HCT116 (cell line): ENCODE data around the gene SLC17A1. TPM values are rescaled to one million over a fixed set of nuclear protein-coding genes. Genes with fewer than 3 reads are reported as not detected.

Experiments used
- ATAC-seq: fragments of 200-7000 bp; cut with Tn5 transposase; 2 replicates; pipeline ENCODE4 v1.9.1; 2020; ENCODE audit warnings: mild to moderate bottlenecking, moderate library complexity
- BruUV-seq: library from RNA; stranded (reverse); fragments of 400-500 nt; replicated peaks from 2 replicates; lab custom pipeline; 2021; lab: Mats Ljungman, UMichigan
- CTCF ChIA-PET: fragments of 300-600 bp; sonication (Branson Sonifier 250); formaldehyde crosslinking; loops from one replicate; lab custom pipeline; 2021; ENCODE audit warnings: antibody characterized with exemption; lab: Charles Lee
- POLR2A ChIA-PET: fragments of 300-600, 350-600 bp; sonication (Branson Sonifier 250); formaldehyde crosslinking; loops from one replicate; lab custom pipeline; 2021; ENCODE audit warnings: antibody characterized with exemption; lab: Charles Lee
- RAD21 ChIA-PET, 2 experiments: fragments of 300-600 bp; sonication (Branson Sonifier 250); formaldehyde crosslinking; loops; one replicate each; lab custom pipeline; 2023; ENCODE audit warnings: low total read pairs in 2 of 2; ENCODE audit not compliant: uncharacterized antibody in 2 of 2, unreplicated experiment in 2 of 2, low non-redundant PET in 1 of 2; lab: Charles Lee
- DNase-seq: peaks from one replicate; pipeline ENCODE4 v3.0.0-alpha.2; 2010; ENCODE audit warnings: low read depth, low spot score
- H2AFZ ChIP-seq: fragments of 200-600 bp; shearing (Covaris generic), sonication (generic); 2 replicates; pipeline ENCODE4 v1.6.1; 2017; ENCODE audit warnings: low read depth, mixed run types, mixed read lengths, antibody characterized with exemption, low read length; ENCODE audit not compliant: poor library complexity, severe bottlenecking
- H3K27ac ChIP-seq: 2 replicates; pipeline ENCODE4 v1.5.1; 2012; ENCODE audit warnings: low read depth, low read length
- H3K27me3 ChIP-seq: fragments of 200-600 bp; sonication (generic); 2 replicates; pipeline ENCODE4 v1.6.1; 2016; ENCODE audit warnings: mixed run types, low read length, mixed read lengths; ENCODE audit not compliant: insufficient read depth
- H3K36me3 ChIP-seq, 2 experiments: fragments of 200-500 bp in 1 of 2; fragments of 200-600 bp in 1 of 2; sonication (Bioruptor generic) in 1 of 2; sonication (generic) in 1 of 2; 2 replicates each; pipeline versions ENCODE4 v1.5.1 to v1.6.1; 2014 to 2016; ENCODE audit warnings: low read length in 2 of 2, inconsistent platforms in 1 of 2, mixed read lengths in 1 of 2, mixed run types in 1 of 2; ENCODE audit not compliant: insufficient read depth in 2 of 2, control insufficient read depth in 1 of 2
- H3K4me1 ChIP-seq, 2 experiments: fragments of 200-600 bp in 1 of 2; sonication (generic) in 1 of 2; 2 replicates each; pipeline versions ENCODE4 v1.5.1 to v1.6.1; 2012 to 2017; ENCODE audit warnings: low read length in 2 of 2, inconsistent platforms in 1 of 2, mild to moderate bottlenecking in 1 of 2, mixed read lengths in 1 of 2, mixed run types in 1 of 2, moderate library complexity in 1 of 2; ENCODE audit not compliant: insufficient read depth in 2 of 2, control insufficient read depth in 1 of 2
- H3K4me2 ChIP-seq: fragments of 200-600 bp; sonication (generic); 2 replicates; pipeline ENCODE4 v1.6.1; 2017; ENCODE audit warnings: mixed run types, low read length, mixed read lengths
- H3K4me3 ChIP-seq, 2 experiments: fragments of 200-600 bp in 1 of 2; sonication (generic) in 1 of 2; replicated peaks in 1 of 2; 2 replicates each; pipeline ENCODE4 v1.5.1; 2011 to 2016; ENCODE audit warnings: low read length in 2 of 2, control low read depth in 1 of 2, low read depth in 1 of 2, mild to moderate bottlenecking in 1 of 2, mixed read lengths in 1 of 2, mixed run types in 1 of 2
- H3K79me2 ChIP-seq: fragments of 200-600 bp; sonication (generic); 2 replicates; pipeline ENCODE4 v1.6.1; 2017; ENCODE audit warnings: mild to moderate bottlenecking, mixed run types, low read length, moderate library complexity, mixed read lengths; ENCODE audit not compliant: insufficient read depth
- H3K9ac ChIP-seq: fragments of 200-600 bp; sonication (generic); 2 replicates; pipeline ENCODE4 v1.6.1; 2016; ENCODE audit warnings: low read length, mixed read lengths
- H3K9me2 ChIP-seq: fragments of 200-600 bp; sonication (generic), shearing (Covaris generic); 2 replicates; pipeline ENCODE4 v1.6.1; 2017; ENCODE audit warnings: mixed run types, mild to moderate bottlenecking, moderate library complexity; ENCODE audit not compliant: insufficient read depth
- H3K9me3 ChIP-seq, 2 experiments: fragments of 200-500 bp in 1 of 2; fragments of 200-600 bp in 1 of 2; sonication (Bioruptor generic) in 1 of 2; sonication (generic) in 1 of 2; 2 replicates each; pipeline ENCODE4 v1.6.1; 2014 to 2017; ENCODE audit warnings: low read length in 2 of 2, mixed read lengths in 2 of 2, inconsistent platforms in 1 of 2, low read depth in 1 of 2, mild to moderate bottlenecking in 1 of 2, mixed run types in 1 of 2, moderate library complexity in 1 of 2; ENCODE audit not compliant: control insufficient read depth in 1 of 2, insufficient read depth in 1 of 2
- H4K20me1 ChIP-seq: fragments of 200-600 bp; sonication (generic), shearing (Covaris generic); 2 replicates; pipeline ENCODE4 v1.6.1; 2017; ENCODE audit warnings: mixed run types, mild to moderate bottlenecking, moderate library complexity; ENCODE audit not compliant: insufficient read depth
- ATF3 ChIP-seq: IDR thresholded peaks from 2 replicates; pipeline ENCODE4 v1.6.1; 2012
- CBX3 ChIP-seq: IDR thresholded peaks from 2 replicates; pipeline ENCODE4 v1.6.1; 2012; ENCODE audit warnings: low read depth
- ELF1 ChIP-seq: IDR thresholded peaks from 2 replicates; pipeline ENCODE4 v1.6.1; 2012; ENCODE audit warnings: low read depth, borderline replicate concordance
- EZH2 ChIP-seq: fragments of 200-600 bp; sonication (generic); IDR thresholded peaks from 2 replicates; pipeline ENCODE4 v1.6.1; 2017; ENCODE audit warnings: antibody characterized with exemption, mixed run types
- EZH2phosphoT487 ChIP-seq: fragments of 200-600 bp; IDR thresholded peaks from 2 replicates; pipeline ENCODE4 v1.6.1; 2018; ENCODE audit warnings: antibody characterized with exemption, borderline replicate concordance
- FOSL1 ChIP-seq: IDR thresholded peaks from 2 replicates; pipeline ENCODE4 v1.6.1; 2012; ENCODE audit warnings: low read depth
- POLR2A ChIP-seq: IDR thresholded peaks from 2 replicates; pipeline ENCODE4 v1.7.0; 2011; ENCODE audit warnings: borderline replicate concordance; ENCODE audit not compliant: insufficient read depth, insufficient read length; ENCODE audit errors: extremely low read depth
- RAD21 ChIP-seq: IDR thresholded peaks from 2 replicates; pipeline ENCODE4 v1.6.1; 2012; ENCODE audit warnings: low read depth, mild to moderate bottlenecking
- REST ChIP-seq: IDR thresholded peaks from 2 replicates; pipeline ENCODE4 v1.6.1; 2012; ENCODE audit warnings: low read depth
- SIN3A ChIP-seq: IDR thresholded peaks from 2 replicates; pipeline ENCODE4 v1.6.1; 2012; ENCODE audit warnings: low read depth
- SRF ChIP-seq: IDR thresholded peaks from 2 replicates; pipeline ENCODE4 v1.6.1; 2012; ENCODE audit warnings: low read depth
- TCF7L2 ChIP-seq: IDR thresholded peaks from 2 replicates; pipeline ENCODE4 v1.7.0; 2011; ENCODE audit warnings: borderline replicate concordance, inconsistent platforms; ENCODE audit not compliant: insufficient read depth, insufficient read length; ENCODE audit errors: extremely low read depth
- ZFX ChIP-seq: fragments of 450-650 bp; IDR thresholded peaks from 2 replicates; pipeline ENCODE4 v1.6.1; 2017
- intact Hi-C: fragments of 100-400 bp; cut with micrococcal nuclease; formaldehyde crosslinking; loops from 2 replicates; pipeline ENCODE4 v1.10.0; 2022
- total RNA-seq: library from RNA; stranded (reverse); gene quantifications from one replicate; pipeline ENCODE4 v1.2.1, GENCODE V29; 2021; ENCODE audit not compliant: unreplicated experiment

Gene SLC17A1
- total RNA-seq, 1 experiment from 2014 or later = not detected

- Histone ChIP-seq H3K9ac (no peak overlapping the region), H3K27me3 (no peaks in the 10 kb centered on the region), H3K36me3 (no peaks in the 10 kb centered on the region), H3K27ac (no peak overlapping the region), H3K79me2 (no peaks in the 10 kb centered on the region), H3K9me2 (no peaks in the 10 kb centered on the region)
- ATAC-seq = no peak
- BruUV-seq = no TSS peak
- no peak for DNase-seq
- ChIA-PET POLR2A (no interaction called here), CTCF (no interaction called here)
- TF ChIP-seq ELF1 (no peak), REST (no peak), FOSL1 (no peak), ZFX (no peak), SIN3A (no peak), EZH2phosphoT487 (no peak), SRF (no peak), ATF3 (no peak), CBX3 (no peak), EZH2 (no peak), POLR2A (no peak), RAD21 (no peak), TCF7L2 (no peak)
- TF ChIP-seq, all 23 proteins: peak for 0
- H3K4me3 ChIP-seq = no peak overlapping the region
- H2AFZ ChIP-seq = no peak overlapping the region
- no peaks in the 10 kb centered on the region for H4K20me1 ChIP-seq
- H3K4me2 ChIP-seq = no peak overlapping the region
- no peaks in the 10 kb centered on the region for H3K4me1 ChIP-seq
- no peaks in the 10 kb centered on the region for H3K9me3 ChIP-seq
- intact Hi-C loops = no loop called here
- RAD21 ChIA-PET = no interaction called here
Measured at GRCh38 chr6:25830458-25830857, 1.4 kb downstream of the SLC17A1 start.
